ENCODE data around the gene UBA1. TPM values are rescaled to one million over a fixed set of nuclear protein-coding genes. Genes with fewer than 3 reads are reported as not detected.

The UBA1 gene
- total and polyA plus RNA-seq, 12 donors: 160 to 356 (median 222) TPM

DNA sequence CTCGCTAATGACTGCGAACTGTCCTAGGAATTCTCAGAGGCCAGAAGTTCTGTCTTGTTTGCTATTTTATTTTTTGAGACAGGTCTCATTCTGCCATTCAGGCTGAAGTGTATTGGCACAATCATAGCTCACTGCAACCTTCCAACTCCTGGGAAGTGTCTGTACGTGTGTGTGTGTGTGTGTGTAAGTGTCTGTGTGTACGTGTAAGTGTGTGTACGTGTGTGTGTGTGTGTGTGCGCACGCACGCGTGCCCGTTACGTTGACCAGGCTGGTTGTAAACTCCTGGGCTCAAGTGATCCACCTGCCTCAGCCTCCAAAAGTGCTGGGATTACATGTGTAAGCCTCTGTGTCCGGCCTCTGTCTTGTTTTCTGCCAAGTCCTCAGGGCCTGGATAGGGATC is 14.5 kb downstream of the UBA1 start:
- 76 to 88% (median 84%) methylated on average over 8 to 12 of the region's 12 CpGs for WGBS, 4 donors
- DNase-seq: no peak

GRCh38 chrX:47209508-47210238 is 16.0 kb downstream of the UBA1 start:
- TF ChIP-seq CTCF (IDR thresholded peaks at IDR 0.05) (no peak), POLR2A (IDR thresholded peaks at IDR 0.05) (no peak)
- peak in 2 of 7 donors; percentile 47 to 59 for DNase-seq
- Histone ChIP-seq H3K27ac (peak overlapping the region in 1 of 5 donors; percentile 6), H3K4me3 (no peak overlapping the region), H3K36me3 (replicated peaks in 1 of 2) (peaks cover 0 to 97% of the 10 kb centered on the region in 2 donors), H3K9me3 (replicated peaks in 1 of 3) (no peaks in the 10 kb centered on the region), H3K4me1 (replicated peaks in 1 of 2) (no peaks in the 10 kb centered on the region), H3K27me3 (no peaks in the 10 kb centered on the region)
- WGBS, 4 donors: 45 to 86% (median 82%) methylated on average over 6 to 16 of the region's 16 CpGs
- intact Hi-C loops (cut with DNase I): no loop called here

More for the DNA sequence above, 14.5 kb downstream of the UBA1 start:
- TF ChIP-seq CTCF (IDR thresholded peaks at IDR 0.05): no peak
- TF ChIP-seq POLR2A (IDR thresholded peaks at IDR 0.05): no peak
- no peaks in the 10 kb centered on the region for H3K4me1 ChIP-seq (replicated peaks in 1 of 2)
- H3K27me3 ChIP-seq: no peaks in the 10 kb centered on the region
- H3K9me3 ChIP-seq (replicated peaks in 1 of 3): no peaks in the 10 kb centered on the region
- H3K36me3 ChIP-seq (replicated peaks in 1 of 2): peaks cover 0 to 97% of the 10 kb centered on the region in 2 donors
- intact Hi-C loops (cut with DNase I): no loop called here
- no peak overlapping the region for H3K4me3 ChIP-seq
- H3K27ac ChIP-seq: no peak overlapping the region

DNA sequence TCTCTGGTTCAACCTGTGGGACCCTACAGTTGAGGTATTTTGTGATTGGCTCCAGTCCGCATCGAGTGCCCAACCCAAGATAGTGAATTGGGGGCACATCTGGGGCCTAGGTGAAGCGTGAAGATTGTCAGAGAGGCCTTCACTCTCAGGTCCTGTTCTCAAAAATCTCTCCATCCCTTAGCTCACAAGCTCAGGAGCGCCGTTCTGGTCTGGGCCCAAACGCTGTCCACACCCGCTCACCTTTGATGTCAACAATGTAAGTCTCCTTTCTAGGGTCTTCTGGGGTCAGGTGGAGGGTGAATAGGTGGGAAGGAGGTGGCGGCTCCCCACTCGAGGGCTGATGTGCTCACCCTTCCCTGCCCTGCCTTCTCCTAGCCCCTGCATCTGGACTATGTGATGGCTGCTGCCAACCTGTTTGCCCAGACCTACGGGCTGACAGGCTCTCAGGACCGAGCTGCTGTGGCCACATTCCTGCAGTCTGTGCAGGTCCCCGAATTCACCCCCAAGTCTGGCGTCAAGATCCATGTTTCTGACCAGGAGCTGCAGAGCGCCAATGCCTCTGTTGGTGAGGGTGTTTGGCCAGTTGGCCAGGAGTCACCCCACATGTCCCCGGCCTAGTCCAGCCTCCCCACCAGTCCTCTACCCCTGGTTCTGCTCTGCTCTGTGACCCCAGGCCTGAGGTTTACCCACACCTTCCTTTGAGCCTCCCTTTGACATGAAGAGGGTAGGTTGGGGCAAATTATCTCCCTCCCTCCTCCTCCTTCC is 17.2 kb downstream of the UBA1 start:
- WGBS, 4 donors: 85 to 93% (median 88%) methylated on average over 3 to 15 of the region's 15 CpGs
- DNase-seq: no peak

More for the DNA sequence above, 17.2 kb downstream of the UBA1 start:
- peaks cover 0 to 97% of the 10 kb centered on the region in 2 donors for H3K36me3 ChIP-seq (replicated peaks in 1 of 2)
- H3K4me3 ChIP-seq: no peak overlapping the region
- intact Hi-C loops (cut with DNase I): no loop called here
- no peaks in the 10 kb centered on the region for H3K9me3 ChIP-seq (replicated peaks in 1 of 3)
- no peak overlapping the region for H3K27ac ChIP-seq
- no peak for TF ChIP-seq CTCF (IDR thresholded peaks at IDR 0.05)
- TF ChIP-seq POLR2A (IDR thresholded peaks at IDR 0.05): no peak
- H3K27me3 ChIP-seq: no peaks in the 10 kb centered on the region
- H3K4me1 ChIP-seq (replicated peaks in 1 of 2): no peaks in the 10 kb centered on the region

Measured in adrenal gland (tissue), 12 donors.